ENCODE data around the gene GNG7.
"Not testable (repeated sequence)": the region's sequence is repeated elsewhere in the genome, so short reads cannot be mapped to it uniquely, and the experiment has no call there.

Gene GNG7

GRCh38 chr19:2711172-2711874, 8.8 kb upstream of the GNG7 start:
- no peak for ATAC-seq

- no peak for ATAC-seq
Measured at GRCh38 chr19:2706251-2706650, 3.8 kb upstream of the GNG7 start.

- ATAC-seq, result no peak
Measured at GRCh38 chr19:2703691-2704216, 1.3 kb upstream of the GNG7 start.

- no peak for ATAC-seq
Measured at GRCh38 chr19:2703077-2703437, 563 bp upstream of the GNG7 start.

- ATAC-seq, result no peak
Measured at GRCh38 chr19:2701361-2702169, 929 bp downstream of the GNG7 start.

- no peak for ATAC-seq
Measured at GRCh38 chr19:2700660-2701360, 1.7 kb downstream of the GNG7 start.

GRCh38 chr19:2699413-2700140, 2.9 kb downstream of the GNG7 start:
- no peak for ATAC-seq

- no peak for ATAC-seq
Measured at GRCh38 chr19:2694196-2694595, 8.3 kb downstream of the GNG7 start.

- no peak for ATAC-seq
Measured at GRCh38 chr19:2693492-2694160, 8.9 kb downstream of the GNG7 start.

GRCh38 chr19:2691951-2692350, 10.5 kb downstream of the GNG7 start:
- no peak for ATAC-seq

GRCh38 chr19:2690856-2691255, 11.6 kb downstream of the GNG7 start:
- ATAC-seq, result no peak

GRCh38 chr19:2686360-2686759, 16.1 kb downstream of the GNG7 start:
- no peak for ATAC-seq

- no peak for ATAC-seq
Measured at GRCh38 chr19:2685204-2685704, 17.2 kb downstream of the GNG7 start.

- ATAC-seq, result no peak
Measured at GRCh38 chr19:2683430-2684003, 19.0 kb downstream of the GNG7 start.

- no peak for ATAC-seq
Measured at GRCh38 chr19:2680808-2681207, 21.7 kb downstream of the GNG7 start.

- no peak for ATAC-seq
Measured at GRCh38 chr19:2679439-2679838, 23.1 kb downstream of the GNG7 start.

GRCh38 chr19:2678948-2679347, 23.5 kb downstream of the GNG7 start:
- not testable (repeated sequence) for ATAC-seq

GRCh38 chr19:2678044-2678671, 24.3 kb downstream of the GNG7 start:
- ATAC-seq, result peak in 1 of 2 donors; percentile 54

GRCh38 chr19:2676823-2677222, 25.7 kb downstream of the GNG7 start:
- no peak for ATAC-seq

GRCh38 chr19:2675892-2676291, 26.6 kb downstream of the GNG7 start:
- no peak for ATAC-seq

GRCh38 chr19:2670217-2670616, 32.3 kb downstream of the GNG7 start:
- ATAC-seq, result no peak
